ENCODE data around the gene AKAP14. TPM values are rescaled to one million over a fixed set of nuclear protein-coding genes. Genes with fewer than 3 reads are reported as not detected.

AKAP14 gene
- total and polyA plus RNA-seq, 2 of the 4 experiments (the other 2 are of a cell fraction), result not detected

DNA sequence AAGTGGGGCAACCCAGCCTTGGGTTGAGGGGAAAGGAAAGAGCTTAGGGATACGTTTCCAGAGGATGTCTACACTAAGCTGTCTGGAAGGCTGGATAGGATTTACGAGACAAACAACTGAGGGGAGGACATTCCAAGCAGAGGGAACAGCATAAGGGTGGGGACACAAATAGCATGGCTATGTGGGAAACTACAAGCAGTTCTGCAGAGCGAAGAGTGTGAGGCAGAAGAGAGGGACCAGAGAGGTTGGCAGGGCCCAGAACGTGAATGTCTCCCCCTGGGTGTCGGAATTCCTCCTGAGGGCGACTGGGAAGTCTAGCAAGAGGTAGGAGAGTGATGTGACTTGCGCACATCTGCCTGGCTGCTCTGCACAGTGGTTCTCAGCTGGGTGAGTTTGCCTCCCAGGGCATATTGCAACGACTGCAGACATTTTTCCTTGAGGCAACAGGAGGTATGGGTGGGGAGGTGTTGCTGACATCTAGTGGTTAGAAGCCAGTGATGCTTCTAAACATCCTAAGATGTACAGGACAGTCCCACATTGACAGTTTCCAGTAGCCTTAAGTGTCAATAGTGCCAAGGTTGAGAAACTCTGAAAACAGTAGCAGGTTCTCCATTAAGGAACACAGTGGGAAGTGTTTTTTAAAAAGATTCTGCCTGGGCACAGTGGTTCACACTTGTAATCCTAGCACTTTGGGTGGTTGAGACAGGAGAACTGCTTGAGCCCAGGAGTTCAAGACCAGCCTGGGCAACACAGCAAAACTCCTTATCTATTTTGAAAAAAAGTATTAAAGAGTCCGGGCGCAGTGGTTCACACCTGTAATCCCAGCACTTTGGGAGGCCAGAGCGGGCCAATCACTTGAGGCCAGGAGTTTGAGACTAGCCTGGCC lies 14.9 kb upstream of the AKAP14 start:
- Histone ChIP-seq H2BK20ac (ENCODE audit: low read depth, low read length) (no peak overlapping the region), H3K36me3 (ENCODE audit: control insufficient read depth, insufficient read depth, low read length) (no peaks in the 10 kb centered on the region; the same call in 1 of the 2 replicates), H3K14ac (replicated peaks; ENCODE audit: low read depth, low read length) (no peak overlapping the region), H2BK15ac (ENCODE audit: low read depth, low read length) (no peak overlapping the region), H4K5ac (ENCODE audit: low read depth, low read length) (no peak overlapping the region), H2AFZ (replicated peaks; ENCODE audit: low read length, poor library complexity) (no peak overlapping the region), H3K79me1 (ENCODE audit: low read depth in 1 of 2, low read length in 2 of 2) (no peaks in the 10 kb centered on the region), H4K91ac (ENCODE audit: insufficient read depth, low read depth, low read length) (no peak overlapping the region), H3K18ac (ENCODE audit: low read depth, low read length) (no peak overlapping the region), H3K56ac (ENCODE audit: extremely low read depth, insufficient read depth, low read length) (no peak overlapping the region), H3K4me2 (ENCODE audit: low read depth, low read length) (no peak overlapping the region), H3K4me3 (ENCODE audit: insufficient read depth, low read depth, low read length) (no peak overlapping the region), H3K9ac (ENCODE audit: low read depth, low read length) (no peak overlapping the region), H2BK5ac (ENCODE audit: low read depth, low read length, poor library complexity, severe bottlenecking) (no peak overlapping the region), H3K27ac (ENCODE audit: insufficient read depth, low read length) (no peak overlapping the region), H2AK5ac (ENCODE audit: low read depth, low read length) (no peak overlapping the region), H3K9me3 (ENCODE audit: control insufficient read depth, insufficient read depth, low read length) (no peaks in the 10 kb centered on the region), H3K4me1 (ENCODE audit: control insufficient read depth, insufficient read depth, low read length) (no peaks in the 10 kb centered on the region), H3K9me1 (ENCODE audit: insufficient read depth, low read length) (no peaks in the 10 kb centered on the region), H3K27me3 (ENCODE audit: control insufficient read depth, insufficient read depth, low read length) (no peaks in the 10 kb centered on the region), H2AK9ac (replicated peaks; ENCODE audit: low read depth, low read length, poor library complexity) (no peak overlapping the region), H3K23ac (ENCODE audit: low read depth, low read length) (no peak overlapping the region), H2BK120ac (ENCODE audit: low read depth, low read length) (no peak overlapping the region), H4K20me1 (ENCODE audit: insufficient read depth, low read length) (no peaks in the 10 kb centered on the region), H3K4ac (ENCODE audit: low read depth, low read length) (no peak overlapping the region), H4K8ac (ENCODE audit: low read depth in 2 of 2, low read length in 2 of 2) (no peak overlapping the region)
- intact Hi-C loops (cut with micrococcal nuclease) (loop anchor here (10.0 kb wide), 1 partner anchor 366 kb away; no protein-coding TSS in a partner anchor), dilution Hi-C loops (cut with HindIII; ENCODE audit: low sequenced_read_pairs, unreplicated experiment) (no loop called here), in situ Hi-C loops (cut with MboI; ENCODE audit: low sequenced_read_pairs) (no loop called here)
- 44% methylated on average over 2 of the region's 11 CpGs; no CpG with 5 or more reads in 1 of the 2 experiments for whole genome bisulfite sequencing, 2 experiments (ENCODE audit: extremely low coverage in 2 of 2, insufficient read length in 1 of 2)
- DNase-seq (peak; percentile 63), ATAC-seq (ENCODE audit: low read depth) (peak; percentile 95)
- ChIA-PET CTCF (interaction anchor here (0.6 to 0.8 kb wide), 2 partner anchors 10 to 175 kb away, joined by 4 read pairs; no protein-coding TSS in a partner anchor), POLR2A (ENCODE audit: unreplicated experiment) (no interaction called here)
- no TSS peak for BruUV-seq (replicated peaks)
- TF ChIP-seq MAFK (IDR thresholded peaks at IDR 0.05; ENCODE audit: low read depth, low read length), result no peak
- peak; percentile 61 for TF ChIP-seq RAD21 (IDR thresholded peaks at IDR 0.05; ENCODE audit: low read length)
- no peak for TF ChIP-seq MAZ (IDR thresholded peaks at IDR 0.05; ENCODE audit: borderline replicate concordance, low read depth, low read length)
- TF ChIP-seq USF2 (IDR thresholded peaks at IDR 0.05; ENCODE audit: low read depth, low read length), result no peak
- no peak for TF ChIP-seq RFX5 (IDR thresholded peaks at IDR 0.05; ENCODE audit: low read depth, low read length)
- no peak for TF ChIP-seq RCOR1 (IDR thresholded peaks at IDR 0.05; ENCODE audit: insufficient replicate concordance, low read length)
- no peak for TF ChIP-seq CHD1 (IDR thresholded peaks at IDR 0.05; ENCODE audit: low read depth, low read length)
- no peak for TF ChIP-seq FOS (IDR thresholded peaks at IDR 0.05; ENCODE audit: low read depth, low read length)
- TF ChIP-seq POLR2A (IDR thresholded peaks at IDR 0.05; ENCODE audit: low read depth, low read length), result no peak
- no peak for TF ChIP-seq MXI1 (IDR thresholded peaks at IDR 0.05; ENCODE audit: borderline replicate concordance, low read depth, low read length)
- TF ChIP-seq SMC3 (IDR thresholded peaks at IDR 0.05; ENCODE audit: low read depth, low read length), result peak; percentile 37; the same call in 1 of the 2 replicates
- TF ChIP-seq, protein P1, sequence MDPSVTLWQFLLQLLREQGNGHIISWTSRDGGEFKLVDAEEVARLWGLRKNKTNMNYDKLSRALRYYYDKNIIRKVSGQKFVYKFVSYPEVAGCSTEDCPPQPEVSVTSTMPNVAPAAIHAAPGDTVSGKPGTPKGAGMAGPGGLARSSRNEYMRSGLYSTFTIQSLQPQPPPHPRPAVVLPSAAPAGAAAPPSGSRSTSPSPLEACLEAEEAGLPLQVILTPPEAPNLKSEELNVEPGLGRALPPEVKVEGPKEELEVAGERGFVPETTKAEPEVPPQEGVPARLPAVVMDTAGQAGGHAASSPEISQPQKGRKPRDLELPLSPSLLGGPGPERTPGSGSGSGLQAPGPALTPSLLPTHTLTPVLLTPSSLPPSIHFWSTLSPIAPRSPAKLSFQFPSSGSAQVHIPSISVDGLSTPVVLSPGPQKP (IDR thresholded peaks at IDR 0.05; ENCODE audit: borderline replicate concordance, low read depth, low read length), result no peak
- no peak for TF ChIP-seq BHLHE40 (IDR thresholded peaks at IDR 0.05; ENCODE audit: low read depth, low read length)
- TF ChIP-seq CEBPB (IDR thresholded peaks at IDR 0.05; ENCODE audit: low read depth, low read length), result no peak
- no peak for TF ChIP-seq NFE2L2 (IDR thresholded peaks at IDR 0.05; ENCODE audit: low read depth, low read length)
